Thyroid gland (tissue), 4 donors: Measurements from ENCODE around the gene CYSTM1. TPM values are rescaled to one million over a fixed set of nuclear protein-coding genes. Genes with fewer than 3 reads are reported as not detected.
A peak's percentile ranks its signal among the peaks of the same experiment; 100 is the strongest.

Source experiments
- DNase-seq, 2 donors: peaks; one replicate each; pipeline ENCODE4 v3.0.0-alpha.2; 2019
- H3K27ac ChIP-seq, 3 donors: fragments of 200-600 bp; sonication (generic); 1 replicate in 2 of 3; 2 replicates in 1 of 3; pipeline ENCODE4 v1.5.1; 2016 to 2019; ENCODE audit warnings: mild to moderate bottlenecking in 1 of 3, moderate library complexity in 1 of 3
- H3K27me3 ChIP-seq: fragments of 200-600 bp; sonication (generic); one replicate; pipeline ENCODE4 v1.5.1; 2019
- H3K36me3 ChIP-seq, 2 donors: fragments of 200-600 bp; sonication (generic); one replicate each; pipeline ENCODE4 v1.5.1; 2016 to 2019
- H3K4me1 ChIP-seq, 2 donors: fragments of 200-600 bp; sonication (generic); one replicate each; pipeline ENCODE4 v1.5.1; 2017 to 2019
- H3K4me3 ChIP-seq, 3 donors: fragments of 200-600 bp; sonication (generic); replicated peaks in 1 of 3; 1 replicate in 2 of 3; 2 replicates in 1 of 3; pipeline ENCODE4 v1.5.1; 2016; ENCODE audit warnings: mild to moderate bottlenecking in 1 of 3
- H3K9me3 ChIP-seq: fragments of 200-600 bp; sonication (generic); one replicate; pipeline ENCODE4 v1.5.1; 2017
- POLR2A ChIP-seq, 2 donors: fragments of 450-650 bp; IDR thresholded peaks; one replicate each; pipeline ENCODE4 v1.6.1; 2017; ENCODE audit warnings: antibody characterized with exemption in 2 of 2, mild to moderate bottlenecking in 2 of 2, moderate library complexity in 1 of 2
- WGBS, 2 donors: methylation state at CpG; one replicate each; pipeline ENCODE4 v1.1.5; 2017; 5-methylcytosine and 5-hydroxymethylcytosine counted together
- intact Hi-C: fragments of 100-400 bp; cut with DNase I; formaldehyde crosslinking; loops from one replicate; pipeline ENCODE4 v1.15.1; 2023
- total RNA-seq, 4 donors: library from RNA; depleted of rRNA; stranded (reverse); fragments of >200 nt; gene quantifications; one replicate each; pipeline ENCODE4 v1.2.3, GENCODE V29; 2016
- TF ChIP-seq, protein P1 (sequence below), 6 experiments: fragments of 200-600 bp in 3 of 6; fragments of 450-650 bp in 3 of 6; sonication (generic) in 3 of 6; IDR thresholded peaks; one replicate each; pipeline ENCODE4 v1.5.1; 2016 to 2019; ENCODE audit warnings: antibody characterized with exemption in 6 of 6, mild to moderate bottlenecking in 2 of 6, inconsistent platforms in 1 of 6, moderate library complexity in 1 of 6

Gene CYSTM1, protein sequence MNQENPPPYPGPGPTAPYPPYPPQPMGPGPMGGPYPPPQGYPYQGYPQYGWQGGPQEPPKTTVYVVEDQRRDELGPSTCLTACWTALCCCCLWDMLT
- total RNA-seq = 100 to 1,000 TPM in 2 of 4 donors, 10 to 100 TPM in 2; 55.4 to 238 (median 112) TPM

DNA sequence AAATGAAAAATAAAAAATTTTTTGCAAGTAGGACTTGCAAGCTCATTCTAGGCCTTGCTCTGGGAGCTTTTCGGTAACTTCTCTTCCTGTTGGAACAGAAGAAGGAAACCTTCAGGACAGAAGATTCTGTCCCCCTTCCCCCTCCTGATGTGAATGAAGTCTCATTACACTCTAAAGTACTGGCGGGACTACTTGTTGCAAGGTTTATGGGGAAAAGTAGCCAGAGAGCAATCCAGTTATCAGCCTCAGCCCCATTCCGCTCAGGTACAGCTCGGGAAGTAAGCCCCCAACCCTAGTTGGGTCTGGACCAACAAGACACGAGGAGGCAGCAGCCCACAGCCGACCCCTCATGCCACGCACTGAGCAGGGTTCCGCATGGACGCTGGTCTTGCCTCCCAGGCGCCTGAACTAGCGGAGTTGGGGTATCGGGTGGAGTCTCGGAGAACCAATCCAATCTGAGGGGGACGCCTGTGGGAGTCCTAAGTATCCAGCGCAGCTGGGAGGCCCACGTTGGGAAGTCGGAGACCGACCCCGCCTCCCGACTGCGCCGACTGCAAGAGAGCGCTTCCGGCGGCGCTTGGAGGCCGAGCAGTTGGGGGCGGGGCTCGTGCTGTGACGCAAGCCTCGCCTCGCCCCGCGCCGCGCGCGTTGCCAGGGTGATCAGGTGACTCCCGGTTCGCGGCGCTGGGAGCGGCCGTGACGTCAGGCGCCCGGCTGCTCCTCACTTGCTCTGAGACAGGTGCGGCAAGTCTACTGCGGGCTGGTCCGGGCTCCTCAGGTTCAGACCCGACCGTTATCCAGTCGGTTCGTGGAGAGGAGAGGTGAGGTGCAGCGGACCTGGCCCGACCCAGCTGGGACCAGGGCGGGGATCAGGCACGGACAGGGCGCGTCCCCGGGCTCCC is at the start of gene CYSTM1:
Gene CYSTM1 (plus strand): TSS at position 724 of the 902 bp plus-strand sequence. CDS start 19,278 bp downstream, outside the sequence.
- H3K27me3 ChIP-seq = no peaks in the 10 kb centered on the region
- peak; percentile 98 for DNase-seq
- H3K36me3 ChIP-seq = no peaks in the 10 kb centered on the region
- H3K4me3 ChIP-seq = peak within 1 kb of the TSS; percentile 43 to 99 (median 51)
- H3K4me1 ChIP-seq = peaks cover 31 to 32% of the 10 kb centered on the region in 2 donors
- intact Hi-C loops = no loop called here
- H3K9me3 ChIP-seq = no peaks in the 10 kb centered on the region
- peak within 1 kb of the TSS; percentile 92 to 100 (median 99) for H3K27ac ChIP-seq
- TF ChIP-seq, protein P1, sequence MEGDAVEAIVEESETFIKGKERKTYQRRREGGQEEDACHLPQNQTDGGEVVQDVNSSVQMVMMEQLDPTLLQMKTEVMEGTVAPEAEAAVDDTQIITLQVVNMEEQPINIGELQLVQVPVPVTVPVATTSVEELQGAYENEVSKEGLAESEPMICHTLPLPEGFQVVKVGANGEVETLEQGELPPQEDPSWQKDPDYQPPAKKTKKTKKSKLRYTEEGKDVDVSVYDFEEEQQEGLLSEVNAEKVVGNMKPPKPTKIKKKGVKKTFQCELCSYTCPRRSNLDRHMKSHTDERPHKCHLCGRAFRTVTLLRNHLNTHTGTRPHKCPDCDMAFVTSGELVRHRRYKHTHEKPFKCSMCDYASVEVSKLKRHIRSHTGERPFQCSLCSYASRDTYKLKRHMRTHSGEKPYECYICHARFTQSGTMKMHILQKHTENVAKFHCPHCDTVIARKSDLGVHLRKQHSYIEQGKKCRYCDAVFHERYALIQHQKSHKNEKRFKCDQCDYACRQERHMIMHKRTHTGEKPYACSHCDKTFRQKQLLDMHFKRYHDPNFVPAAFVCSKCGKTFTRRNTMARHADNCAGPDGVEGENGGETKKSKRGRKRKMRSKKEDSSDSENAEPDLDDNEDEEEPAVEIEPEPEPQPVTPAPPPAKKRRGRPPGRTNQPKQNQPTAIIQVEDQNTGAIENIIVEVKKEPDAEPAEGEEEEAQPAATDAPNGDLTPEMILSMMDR (IDR thresholded peaks at IDR 0.05) = no peak
- TF ChIP-seq POLR2A (IDR thresholded peaks at IDR 0.05) = peak; percentile 67 to 99
- WGBS, 2 donors = 3 to 8% methylated on average over 14 to 37 of the region's 61 CpGs

DNA sequence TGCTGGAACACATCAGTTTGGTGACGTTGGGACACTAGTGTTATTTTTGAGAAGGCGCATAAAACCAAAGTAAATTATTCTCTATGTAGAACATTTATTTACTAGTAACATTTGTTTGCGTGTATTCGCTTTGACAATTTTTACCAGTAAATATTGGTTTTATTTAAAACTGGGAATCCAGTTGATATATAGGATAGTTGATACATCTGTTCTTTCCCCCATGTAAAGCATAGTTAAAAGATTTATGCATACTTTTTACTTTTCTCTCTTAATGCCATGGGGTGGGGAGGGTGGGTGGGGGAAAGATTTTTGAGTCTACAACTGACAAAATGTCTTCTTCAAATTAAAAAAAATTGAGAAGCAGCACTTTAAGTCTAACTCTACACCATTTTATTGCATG is 49.4 kb upstream of the CYSTM1 start, which contains the start of gene IGIP:
Gene IGIP (plus strand): TSS at position 301 of the 400 bp plus-strand sequence. CDS start 2,540 bp downstream, outside the sequence.
- WGBS, 2 donors = 97 to 98% methylated on average over 4 of the region's 4 CpGs
- no peak within 1 kb of the TSS for H3K4me3 ChIP-seq
- H3K36me3 ChIP-seq = no peaks in the 10 kb centered on the region
- DNase-seq = no peak
- TF ChIP-seq, protein P1 (IDR thresholded peaks at IDR 0.05) = no peak
- intact Hi-C loops = no loop called here
- peaks cover 19 to 23% of the 10 kb centered on the region in 2 donors for H3K4me1 ChIP-seq
- no peaks in the 10 kb centered on the region for H3K9me3 ChIP-seq
- no peaks in the 10 kb centered on the region for H3K27me3 ChIP-seq
- no peak within 1 kb of the TSS for H3K27ac ChIP-seq

DNA sequence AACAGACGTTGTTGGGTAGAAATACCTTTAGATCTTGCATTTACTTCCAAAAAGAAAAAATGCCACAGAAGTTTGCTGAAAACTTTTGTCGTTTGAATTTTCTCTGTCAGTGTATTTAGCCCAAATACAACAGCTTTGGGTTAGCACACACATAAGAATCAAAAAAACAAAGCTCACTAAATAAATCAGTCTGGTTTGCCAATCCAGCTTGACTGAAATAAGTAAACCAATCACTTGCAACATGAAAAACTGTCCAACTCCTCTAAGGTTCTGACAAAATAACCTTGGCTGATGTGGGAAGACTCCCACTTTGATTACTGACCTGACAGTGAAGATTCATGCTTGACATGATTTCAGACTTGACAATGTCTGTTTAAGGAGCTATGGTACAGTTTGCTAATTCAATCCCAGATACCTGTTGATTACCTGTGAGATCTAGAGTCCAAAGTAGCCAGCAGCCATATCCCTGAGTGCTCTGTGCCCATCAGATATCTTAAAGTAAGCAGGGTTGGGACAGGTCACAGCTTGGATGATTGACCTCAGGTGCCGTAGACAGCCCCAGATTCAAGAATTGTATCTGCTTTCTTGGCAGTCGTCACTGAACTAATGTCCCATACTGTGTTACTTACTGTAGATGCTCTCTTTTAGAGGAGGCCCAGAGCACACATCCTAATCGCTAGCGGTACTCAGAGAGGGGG is 48.5 kb upstream of the CYSTM1 start:
- 82 to 92% methylated on average over 6 of the region's 6 CpGs for WGBS, 2 donors
- Histone ChIP-seq H3K27me3 (no peaks in the 10 kb centered on the region), H3K4me3 (no peak overlapping the region), H3K9me3 (no peaks in the 10 kb centered on the region), H3K36me3 (no peaks in the 10 kb centered on the region), H3K27ac (no peak overlapping the region), H3K4me1 (peaks cover 27 to 30% of the 10 kb centered on the region in 2 donors)
- no peak for TF ChIP-seq POLR2A (IDR thresholded peaks at IDR 0.05)
- TF ChIP-seq, protein P1 (IDR thresholded peaks at IDR 0.05) = no peak
- intact Hi-C loops = no loop called here
- DNase-seq = no peak

DNA sequence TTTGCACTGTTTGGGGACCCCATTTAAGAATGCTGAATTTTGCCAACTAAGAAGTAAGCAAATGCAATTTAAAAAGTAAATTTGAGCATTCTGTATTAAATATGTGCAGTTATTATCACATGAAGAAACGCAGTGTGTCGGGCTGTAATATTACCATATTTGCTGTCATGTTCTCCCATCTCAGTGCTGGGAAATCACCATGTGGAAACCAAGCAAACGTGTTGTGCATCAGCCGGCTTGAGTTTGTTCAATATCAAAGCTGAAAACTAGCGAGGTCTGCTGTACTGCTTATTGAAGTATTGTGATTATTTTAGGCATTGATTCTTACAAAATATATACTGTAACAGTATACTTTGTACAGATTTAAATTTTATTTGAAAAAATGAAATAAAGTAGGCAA is 46.6 kb upstream of the CYSTM1 start:
- intact Hi-C loops = no loop called here
- 94% methylated on average over 5 of the region's 5 CpGs for WGBS, 2 donors

More for the DNA sequence above, 46.6 kb upstream of the CYSTM1 start:
- H3K27me3 ChIP-seq = no peaks in the 10 kb centered on the region
- H3K36me3 ChIP-seq = no peaks in the 10 kb centered on the region
- no peak overlapping the region for H3K4me3 ChIP-seq
- no peak for DNase-seq
- H3K27ac ChIP-seq = no peak overlapping the region
- TF ChIP-seq, protein P1 (IDR thresholded peaks at IDR 0.05) = no peak
- no peak for TF ChIP-seq POLR2A (IDR thresholded peaks at IDR 0.05)
- no peaks in the 10 kb centered on the region for H3K9me3 ChIP-seq
- peaks cover 40 to 43% of the 10 kb centered on the region in 2 donors for H3K4me1 ChIP-seq
